Measurements from ENCODE around the gene MSX2. TPM values are rescaled to one million over a fixed set of nuclear protein-coding genes. Genes with fewer than 3 reads are reported as not detected.

MSX2 gene
- total and polyA plus RNA-seq, 2 donors (not counting 1 experiment from before 2014, with no cell fraction given) = 1.3 to 4.5 TPM

DNA sequence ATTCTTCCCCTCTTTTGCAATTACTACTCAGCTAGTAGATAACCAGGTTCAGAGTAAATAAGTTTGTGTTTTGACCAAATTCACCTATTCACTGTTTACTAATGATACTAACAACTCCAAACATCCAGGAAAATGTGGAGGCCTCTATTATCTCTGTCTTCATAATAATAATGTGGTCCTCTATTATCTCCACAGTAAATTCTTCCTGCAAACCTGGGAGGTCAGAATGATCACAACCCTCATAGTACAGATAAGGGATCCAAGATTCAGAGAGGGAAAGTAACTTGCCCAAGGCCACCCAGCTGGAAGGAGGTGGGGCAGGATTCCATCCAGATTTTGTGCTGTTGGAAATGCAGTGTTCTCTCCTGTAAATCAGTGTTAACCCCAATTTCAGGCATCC is 9.6 kb upstream of the MSX2 start:
- no peaks in the 10 kb centered on the region for H3K79me2 ChIP-seq (ENCODE audit: control insufficient read depth, insufficient read depth, low read length)
- no peaks in the 10 kb centered on the region for H4K20me1 ChIP-seq (ENCODE audit: control insufficient read depth, extremely low read depth, insufficient read depth, low read length)
- DNase-seq (ENCODE audit: low read depth in 2 of 2) = no peak
- H3K9ac ChIP-seq (ENCODE audit: insufficient read depth, low read length) = no peak overlapping the region
- no peaks in the 10 kb centered on the region for H3K4me1 ChIP-seq (ENCODE audit: control insufficient read depth, extremely low read depth, insufficient read depth, low read length)
- peaks cover 4% of the 10 kb centered on the region for H3K27me3 ChIP-seq (ENCODE audit: control insufficient read depth, insufficient read depth, low read length)
- H2AFZ ChIP-seq (ENCODE audit: low read length) = no peak overlapping the region
- no peak for TF ChIP-seq EZH2 (IDR thresholded peaks at IDR 0.05; ENCODE audit: low read length, missing control alignments)
- TF ChIP-seq, protein P1, sequence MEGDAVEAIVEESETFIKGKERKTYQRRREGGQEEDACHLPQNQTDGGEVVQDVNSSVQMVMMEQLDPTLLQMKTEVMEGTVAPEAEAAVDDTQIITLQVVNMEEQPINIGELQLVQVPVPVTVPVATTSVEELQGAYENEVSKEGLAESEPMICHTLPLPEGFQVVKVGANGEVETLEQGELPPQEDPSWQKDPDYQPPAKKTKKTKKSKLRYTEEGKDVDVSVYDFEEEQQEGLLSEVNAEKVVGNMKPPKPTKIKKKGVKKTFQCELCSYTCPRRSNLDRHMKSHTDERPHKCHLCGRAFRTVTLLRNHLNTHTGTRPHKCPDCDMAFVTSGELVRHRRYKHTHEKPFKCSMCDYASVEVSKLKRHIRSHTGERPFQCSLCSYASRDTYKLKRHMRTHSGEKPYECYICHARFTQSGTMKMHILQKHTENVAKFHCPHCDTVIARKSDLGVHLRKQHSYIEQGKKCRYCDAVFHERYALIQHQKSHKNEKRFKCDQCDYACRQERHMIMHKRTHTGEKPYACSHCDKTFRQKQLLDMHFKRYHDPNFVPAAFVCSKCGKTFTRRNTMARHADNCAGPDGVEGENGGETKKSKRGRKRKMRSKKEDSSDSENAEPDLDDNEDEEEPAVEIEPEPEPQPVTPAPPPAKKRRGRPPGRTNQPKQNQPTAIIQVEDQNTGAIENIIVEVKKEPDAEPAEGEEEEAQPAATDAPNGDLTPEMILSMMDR (conservative IDR thresholded peaks at IDR 0.05 in 1 of 2, IDR thresholded peaks at IDR 0.05 in 1 of 2; ENCODE audit: low read depth in 1 of 2, low read length in 2 of 2) = no peak
- H3K4me3 ChIP-seq (replicated peaks in 1 of 4; ENCODE audit: control extremely low read depth in 1 of 4, insufficient read depth in 1 of 4, low read depth in 3 of 4, low read length in 4 of 4) = no peak overlapping the region
- no peak overlapping the region for H3K4me2 ChIP-seq (ENCODE audit: extremely low read depth, insufficient read depth, low read length)
- no peaks in the 10 kb centered on the region for H3K36me3 ChIP-seq (ENCODE audit: control insufficient read depth, insufficient read depth, low read length)
- H3K9me3 ChIP-seq (ENCODE audit: control insufficient read depth, insufficient read depth, low read depth, low read length) = no peaks in the 10 kb centered on the region
- no peak overlapping the region for H3K27ac ChIP-seq (ENCODE audit: insufficient read depth, low read length)

DNA sequence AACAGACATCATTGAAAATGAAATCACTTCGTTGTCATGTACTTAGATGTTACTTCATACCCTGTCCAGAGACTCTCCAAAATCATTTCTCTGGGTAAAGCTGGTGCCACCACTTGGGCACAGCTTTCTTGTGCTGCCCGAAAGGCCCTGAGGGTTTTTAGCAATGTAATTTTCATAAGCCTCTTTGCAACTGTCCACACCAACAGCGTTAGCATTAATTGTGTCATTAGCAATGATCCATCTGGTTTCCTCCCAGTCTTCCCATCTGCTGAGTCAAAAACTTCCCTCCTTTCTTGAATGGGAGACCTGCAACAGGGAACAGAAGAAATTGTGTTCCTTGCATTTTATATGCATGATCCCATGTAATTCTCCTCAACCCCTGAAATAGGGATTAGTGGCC is 8.6 kb upstream of the MSX2 start:
- peaks cover 12% of the 10 kb centered on the region for H3K27me3 ChIP-seq (ENCODE audit: control insufficient read depth, insufficient read depth, low read length)
- H3K36me3 ChIP-seq (ENCODE audit: control insufficient read depth, insufficient read depth, low read length) = no peaks in the 10 kb centered on the region

DNA sequence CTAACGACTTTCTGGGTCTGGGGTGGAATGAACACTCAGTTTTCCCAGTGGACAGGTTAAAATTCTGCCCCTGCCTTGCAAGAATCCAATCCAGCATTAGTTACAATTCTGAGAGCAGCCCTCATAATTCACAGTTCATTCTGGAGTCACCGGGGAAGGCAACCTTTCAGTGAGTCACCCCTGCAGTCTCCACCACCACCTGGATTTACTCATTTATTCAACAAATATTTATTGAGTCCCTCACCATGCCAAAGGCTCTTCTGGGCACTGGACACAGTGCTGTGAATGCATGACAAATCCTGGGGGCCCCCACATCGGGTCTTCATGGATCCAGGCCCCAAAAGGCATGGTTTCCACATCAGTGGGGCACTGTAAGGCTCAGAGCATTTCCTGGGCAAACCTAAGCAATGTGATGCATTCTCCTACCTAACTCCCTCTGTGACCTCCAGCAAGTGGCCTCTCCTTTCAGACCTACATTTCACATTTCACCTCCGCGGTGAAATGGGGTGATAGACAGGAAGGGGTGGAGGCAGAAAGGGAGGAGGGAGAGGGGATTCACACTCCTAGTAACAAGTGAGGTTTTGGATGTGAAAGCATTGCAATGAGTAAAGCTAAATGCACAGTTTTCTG is 6.4 kb upstream of the MSX2 start:
- no peak overlapping the region for H2AFZ ChIP-seq (ENCODE audit: low read length)
- no peaks in the 10 kb centered on the region for H3K36me3 ChIP-seq (ENCODE audit: control insufficient read depth, insufficient read depth, low read length)
- no peak overlapping the region for H3K4me3 ChIP-seq (replicated peaks in 1 of 4; ENCODE audit: control extremely low read depth in 1 of 4, insufficient read depth in 1 of 4, low read depth in 3 of 4, low read length in 4 of 4)
- no peak for DNase-seq (ENCODE audit: low read depth in 2 of 2)
- no peaks in the 10 kb centered on the region for H3K4me1 ChIP-seq (ENCODE audit: control insufficient read depth, extremely low read depth, insufficient read depth, low read length)
- no peak overlapping the region for H3K27ac ChIP-seq (ENCODE audit: insufficient read depth, low read length)
- no peaks in the 10 kb centered on the region for H3K9me3 ChIP-seq (ENCODE audit: control insufficient read depth, insufficient read depth, low read depth, low read length)
- H3K79me2 ChIP-seq (ENCODE audit: control insufficient read depth, insufficient read depth, low read length) = no peaks in the 10 kb centered on the region
- no peaks in the 10 kb centered on the region for H4K20me1 ChIP-seq (ENCODE audit: control insufficient read depth, extremely low read depth, insufficient read depth, low read length)
- no peak overlapping the region for H3K4me2 ChIP-seq (ENCODE audit: extremely low read depth, insufficient read depth, low read length)
- peaks cover 27% of the 10 kb centered on the region for H3K27me3 ChIP-seq (ENCODE audit: control insufficient read depth, insufficient read depth, low read length)
- TF ChIP-seq, protein P1 (conservative IDR thresholded peaks at IDR 0.05 in 1 of 2, IDR thresholded peaks at IDR 0.05 in 1 of 2; ENCODE audit: low read depth in 1 of 2, low read length in 2 of 2) = no peak
- TF ChIP-seq EZH2 (IDR thresholded peaks at IDR 0.05; ENCODE audit: low read length, missing control alignments) = no peak
- no peak overlapping the region for H3K9ac ChIP-seq (ENCODE audit: insufficient read depth, low read length)

More for the DNA sequence above, 8.6 kb upstream of the MSX2 start:
- TF ChIP-seq, protein P1 (conservative IDR thresholded peaks at IDR 0.05 in 1 of 2, IDR thresholded peaks at IDR 0.05 in 1 of 2; ENCODE audit: low read depth in 1 of 2, low read length in 2 of 2) = no peak
- H3K27ac ChIP-seq (ENCODE audit: insufficient read depth, low read length) = no peak overlapping the region
- no peak overlapping the region for H2AFZ ChIP-seq (ENCODE audit: low read length)
- no peak for DNase-seq (ENCODE audit: low read depth in 2 of 2)
- no peaks in the 10 kb centered on the region for H3K9me3 ChIP-seq (ENCODE audit: control insufficient read depth, insufficient read depth, low read depth, low read length)
- no peaks in the 10 kb centered on the region for H3K79me2 ChIP-seq (ENCODE audit: control insufficient read depth, insufficient read depth, low read length)
- H3K4me1 ChIP-seq (ENCODE audit: control insufficient read depth, extremely low read depth, insufficient read depth, low read length) = no peaks in the 10 kb centered on the region
- H3K4me2 ChIP-seq (ENCODE audit: extremely low read depth, insufficient read depth, low read length) = no peak overlapping the region
- H4K20me1 ChIP-seq (ENCODE audit: control insufficient read depth, extremely low read depth, insufficient read depth, low read length) = no peaks in the 10 kb centered on the region
- no peak overlapping the region for H3K4me3 ChIP-seq (replicated peaks in 1 of 4; ENCODE audit: control extremely low read depth in 1 of 4, insufficient read depth in 1 of 4, low read depth in 3 of 4, low read length in 4 of 4)
- H3K9ac ChIP-seq (ENCODE audit: insufficient read depth, low read length) = no peak overlapping the region

All from fibroblast of lung (primary cell).